Measurements from ENCODE around the gene ZNRF1.

GRCh38 chr16:75108792-75109731 lies 110.2 kb downstream of the ZNRF1 start:
- no peak for TF ChIP-seq CTCF (conservative IDR thresholded peaks at IDR 0.05; ENCODE audit: low read depth, low read length)
- no peak for TF ChIP-seq EZH2 (IDR thresholded peaks at IDR 0.05; ENCODE audit: borderline replicate concordance, low read depth, low read length, poor library complexity, severe bottlenecking)
